IPS-18a (cell line): ENCODE data around the gene AKR1C3.
"Not testable (repeated sequence)": the region's sequence is repeated elsewhere in the genome, so short reads cannot be mapped to it uniquely, and the experiment has no call there.

Experiments used
- H3K27ac ChIP-seq: one replicate; pipeline ENCODE4 v1.5.1; 2013; ENCODE audit warnings: low read length
- H3K27me3 ChIP-seq: one replicate; pipeline ENCODE4 v1.6.1; 2013; ENCODE audit warnings: mild to moderate bottlenecking, low read length; ENCODE audit not compliant: control insufficient read depth, insufficient read depth
- H3K36me3 ChIP-seq: one replicate; pipeline ENCODE4 v1.6.1; 2013; ENCODE audit warnings: low read depth, low read length; ENCODE audit not compliant: control insufficient read depth
- H3K4me1 ChIP-seq: one replicate; pipeline ENCODE4 v1.6.1; 2013; ENCODE audit warnings: low read depth, low read length; ENCODE audit not compliant: control insufficient read depth
- H3K4me3 ChIP-seq: one replicate; pipeline ENCODE4 v1.5.1; 2013; ENCODE audit warnings: low read length
- H3K9ac ChIP-seq: one replicate; pipeline ENCODE4 v1.6.1; 2013; ENCODE audit warnings: mild to moderate bottlenecking, low read length, moderate library complexity
- H3K9me3 ChIP-seq: one replicate; pipeline ENCODE4 v1.6.1; 2013; ENCODE audit warnings: low read depth, low read length; ENCODE audit not compliant: control insufficient read depth

Gene AKR1C3

DNA sequence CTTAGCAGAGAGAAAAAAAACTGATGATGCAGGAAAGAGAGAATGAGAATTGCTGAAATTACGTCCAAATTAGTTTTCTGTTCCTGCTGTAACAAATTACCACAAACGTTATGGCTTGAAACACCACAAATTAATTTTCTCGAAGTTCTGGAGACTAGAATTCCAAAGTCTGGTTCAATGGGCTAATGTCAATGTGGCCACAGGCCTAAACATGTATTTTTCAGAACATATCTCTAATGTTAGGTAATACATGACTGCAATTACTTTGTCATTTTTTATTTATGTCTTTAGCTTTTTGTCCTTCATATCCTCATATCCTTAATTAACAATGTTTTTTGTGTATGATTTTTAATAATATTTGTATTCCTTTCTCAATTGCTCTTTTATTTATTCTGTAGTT, 3.0 kb upstream of the AKR1C3 start:
- Histone ChIP-seq H3K9me3 (no peaks in the 10 kb centered on the region), H3K4me1 (peaks cover 4% of the 10 kb centered on the region), H3K9ac (no peak overlapping the region), H3K27me3 (no peaks in the 10 kb centered on the region), H3K4me3 (no peak overlapping the region), H3K27ac (no peak overlapping the region), H3K36me3 (no peaks in the 10 kb centered on the region)

DNA sequence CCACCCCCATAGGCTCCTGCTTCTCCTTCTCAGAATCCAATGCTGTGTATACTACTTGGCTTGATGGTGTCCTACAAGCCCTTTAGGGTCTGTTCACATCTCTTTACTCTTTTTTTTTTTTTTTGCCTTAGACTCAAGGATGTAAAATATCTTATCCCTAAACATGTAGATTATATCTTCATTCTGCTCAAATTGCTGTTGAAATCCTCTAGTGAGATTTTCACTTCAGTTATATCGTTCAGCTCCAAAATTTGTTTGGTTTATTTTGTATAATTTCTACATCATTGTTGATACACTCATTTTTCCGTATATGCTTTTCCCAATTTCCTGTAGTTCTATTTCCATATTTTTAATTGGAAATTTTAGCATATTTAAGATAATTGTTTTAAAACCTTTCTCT, 1.8 kb upstream of the AKR1C3 start:
- no peaks in the 10 kb centered on the region for H3K9me3 ChIP-seq
- no peaks in the 10 kb centered on the region for H3K27me3 ChIP-seq
- H3K9ac ChIP-seq: no peak overlapping the region
- H3K4me1 ChIP-seq: peaks cover 4% of the 10 kb centered on the region
- H3K36me3 ChIP-seq: no peaks in the 10 kb centered on the region
- no peak overlapping the region for H3K4me3 ChIP-seq
- H3K27ac ChIP-seq: no peak overlapping the region

DNA sequence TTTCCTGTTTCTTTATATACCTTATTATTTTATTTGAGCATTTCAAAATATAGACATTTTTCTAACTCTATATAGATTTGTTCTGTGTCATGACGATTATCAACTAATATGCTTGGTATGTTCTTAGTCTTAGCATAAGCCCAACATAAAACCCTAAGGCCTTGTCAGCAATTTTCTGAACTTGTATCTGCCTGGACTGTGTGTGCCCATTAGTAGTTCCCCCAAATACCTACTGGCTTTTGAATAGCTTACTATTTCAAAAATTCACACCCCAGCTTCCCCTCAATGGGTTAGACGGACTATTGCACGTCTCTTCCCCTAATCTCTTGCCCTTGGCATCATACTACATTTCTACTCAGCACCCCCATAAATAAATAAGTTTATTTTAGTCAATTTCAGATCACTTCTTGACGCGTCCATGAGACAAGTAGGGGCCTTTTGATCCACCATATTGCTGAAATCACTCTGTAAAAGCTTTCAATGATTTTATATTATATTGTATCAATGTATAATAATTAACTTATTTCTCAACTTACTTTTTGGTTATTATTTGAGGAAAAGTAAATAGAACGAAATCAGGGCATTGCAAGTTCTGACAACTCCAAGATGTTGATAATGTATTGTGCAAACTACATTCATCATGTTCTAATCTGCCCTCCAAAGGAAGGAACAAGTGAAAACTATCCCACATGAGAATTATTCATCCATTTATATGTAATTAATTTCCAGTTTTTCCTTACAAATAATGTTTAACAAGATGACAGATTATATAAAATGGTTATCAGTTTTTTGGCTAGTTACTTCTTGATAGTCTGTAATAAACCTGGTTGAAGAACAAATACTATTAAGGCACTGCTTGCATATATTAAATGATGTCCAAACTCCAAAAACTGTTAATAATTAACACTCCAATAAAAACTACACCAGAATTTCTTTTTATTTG, 1.1 kb upstream of the AKR1C3 start:
- H3K9ac ChIP-seq: no peak overlapping the region

DNA sequence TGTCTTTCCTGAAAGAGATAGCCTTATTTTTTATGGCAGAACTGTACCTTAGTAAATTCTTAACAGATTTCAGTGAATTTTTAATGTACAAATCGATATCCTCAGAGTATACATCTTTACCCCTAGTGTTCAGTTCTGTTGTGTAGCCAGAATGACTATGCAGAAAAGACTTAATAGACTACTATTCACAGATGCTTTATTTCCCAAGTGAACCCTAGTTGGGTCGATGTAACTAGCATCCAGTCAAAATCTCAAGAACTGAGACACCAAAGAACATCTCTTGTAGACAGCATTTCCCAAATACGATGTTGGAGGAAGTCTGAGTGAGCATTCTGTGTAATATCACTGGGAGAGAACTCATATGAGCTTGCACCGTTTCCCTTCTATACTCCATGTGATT, 1.5 kb downstream of the AKR1C3 start:
- no peak overlapping the region for H3K27ac ChIP-seq
- no peak overlapping the region for H3K9ac ChIP-seq
- peaks cover 4% of the 10 kb centered on the region for H3K4me1 ChIP-seq
- no peak overlapping the region for H3K4me3 ChIP-seq
- H3K36me3 ChIP-seq: no peaks in the 10 kb centered on the region
- H3K27me3 ChIP-seq: no peaks in the 10 kb centered on the region
- no peaks in the 10 kb centered on the region for H3K9me3 ChIP-seq

More for the DNA sequence above, 1.1 kb upstream of the AKR1C3 start:
- Histone ChIP-seq H3K27ac (no peak overlapping the region), H3K27me3 (no peaks in the 10 kb centered on the region), H3K9me3 (no peaks in the 10 kb centered on the region), H3K4me3 (no peak overlapping the region), H3K4me1 (peaks cover 4% of the 10 kb centered on the region), H3K36me3 (no peaks in the 10 kb centered on the region)

DNA sequence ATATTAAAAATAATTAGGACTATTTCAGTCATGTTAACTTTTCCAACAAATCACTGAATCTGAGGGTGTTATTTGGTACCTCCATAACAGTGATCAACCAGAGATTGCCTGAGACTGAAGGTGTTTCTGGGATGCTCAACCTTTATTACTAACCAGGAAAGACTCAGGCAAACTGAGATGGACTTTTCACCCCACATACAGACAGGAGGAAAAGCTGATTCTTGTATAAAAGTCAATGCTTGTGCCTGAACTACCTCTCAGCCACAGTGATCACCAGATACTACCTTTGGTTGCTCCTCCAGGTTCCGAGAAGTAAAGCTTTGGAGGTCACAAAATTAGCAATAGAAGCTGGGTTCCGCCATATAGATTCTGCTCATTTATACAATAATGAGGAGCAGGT, 1.9 kb downstream of the AKR1C3 start:
- Histone ChIP-seq H3K4me3 (no peak overlapping the region), H3K4me1 (peaks cover 4% of the 10 kb centered on the region), H3K9ac (no peak overlapping the region), H3K27me3 (no peaks in the 10 kb centered on the region), H3K9me3 (no peaks in the 10 kb centered on the region), H3K36me3 (no peaks in the 10 kb centered on the region), H3K27ac (no peak overlapping the region)

DNA sequence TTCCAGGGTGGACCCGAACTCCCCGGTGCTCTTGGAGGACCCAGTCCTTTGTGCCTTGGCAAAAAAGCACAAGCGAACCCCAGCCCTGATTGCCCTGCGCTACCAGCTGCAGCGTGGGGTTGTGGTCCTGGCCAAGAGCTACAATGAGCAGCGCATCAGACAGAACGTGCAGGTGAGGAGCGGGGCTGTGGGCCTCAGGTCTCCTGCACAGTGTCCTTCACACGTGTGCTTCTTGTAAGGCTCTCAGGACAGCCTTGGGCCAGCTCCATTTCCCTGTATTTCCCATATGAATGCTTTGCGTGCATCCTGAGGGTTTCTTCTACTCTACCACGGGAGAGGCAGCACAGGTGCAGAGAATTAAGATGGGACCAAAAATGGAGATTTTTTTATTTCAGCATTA, 8.3 kb downstream of the AKR1C3 start:
- H3K27ac ChIP-seq, H3K9me3 ChIP-seq, H3K4me1 ChIP-seq, H3K36me3 ChIP-seq, H3K27me3 ChIP-seq, H3K9ac ChIP-seq, H3K4me3 ChIP-seq: not testable (repeated sequence)

DNA sequence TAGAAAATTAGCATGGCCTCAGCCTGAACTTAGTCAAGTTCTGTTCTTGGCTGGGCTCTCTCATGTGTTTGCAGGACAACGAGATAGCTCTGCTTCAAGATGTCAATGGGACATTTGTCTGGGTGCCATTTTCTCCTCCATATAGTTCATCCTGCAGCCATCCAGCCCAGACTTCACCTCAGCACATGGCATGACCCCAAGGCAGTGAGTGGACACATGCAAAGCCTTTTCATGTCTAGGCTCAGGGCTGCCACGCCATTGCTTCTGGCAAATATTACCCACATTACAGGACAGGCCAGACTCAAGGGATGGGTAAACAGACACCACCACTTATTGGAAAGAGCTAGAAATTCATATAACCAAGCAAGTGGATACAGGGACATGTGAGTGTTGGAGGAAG, 9.3 kb downstream of the AKR1C3 start:
- H3K4me1 ChIP-seq: no peaks in the 10 kb centered on the region
- H3K9me3 ChIP-seq: peaks cover under 1% of the 10 kb centered on the region
- H3K4me3 ChIP-seq: no peak overlapping the region
- no peaks in the 10 kb centered on the region for H3K36me3 ChIP-seq
- H3K27ac ChIP-seq: no peak overlapping the region
- no peaks in the 10 kb centered on the region for H3K27me3 ChIP-seq
- H3K9ac ChIP-seq: no peak overlapping the region

DNA sequence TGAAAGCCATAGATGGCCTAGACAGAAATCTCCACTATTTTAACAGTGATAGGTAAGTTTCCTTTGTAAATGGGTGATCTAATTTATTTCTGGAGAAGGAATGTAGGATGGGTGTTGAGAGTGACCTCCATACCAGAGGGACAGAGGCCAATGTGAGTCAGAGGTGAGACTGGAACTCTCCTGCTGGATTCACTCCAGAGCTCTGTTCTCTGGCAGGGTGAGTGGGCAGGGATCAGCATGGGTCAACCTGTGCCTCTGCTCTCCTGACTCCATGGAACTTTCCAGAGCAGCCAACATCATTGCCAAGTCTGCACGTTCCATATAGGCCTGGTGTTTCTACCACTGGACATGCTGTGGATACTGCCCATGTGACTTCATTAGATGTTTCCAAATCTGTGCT, 11.4 kb downstream of the AKR1C3 start:
- Histone ChIP-seq H3K4me3 (no peak overlapping the region), H3K4me1 (no peaks in the 10 kb centered on the region), H3K9me3 (peaks cover 15% of the 10 kb centered on the region)

DNA sequence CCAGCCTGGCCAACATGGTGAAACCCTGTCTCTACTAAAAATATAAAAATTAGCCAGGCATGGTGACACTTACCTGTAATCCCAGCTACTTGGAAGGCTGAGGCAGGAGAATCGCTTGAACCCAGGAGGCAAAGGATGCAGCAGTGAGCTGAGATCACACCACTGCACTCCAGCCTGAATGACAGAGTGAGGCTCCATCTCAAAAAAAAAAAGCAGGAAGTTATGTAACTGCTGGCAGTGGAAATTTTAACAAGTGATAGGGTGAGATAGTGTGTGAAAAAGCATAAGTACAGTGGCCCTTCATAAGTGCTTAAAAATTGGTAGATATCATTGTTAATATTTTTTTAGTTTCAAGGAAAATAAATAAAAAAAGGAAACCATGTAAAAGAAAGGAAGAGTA, 12.3 kb downstream of the AKR1C3 start:
- Histone ChIP-seq H3K9ac (no peak overlapping the region), H3K4me1 (no peaks in the 10 kb centered on the region), H3K27ac (no peak overlapping the region), H3K4me3 (no peak overlapping the region), H3K9me3 (peaks cover 15% of the 10 kb centered on the region), H3K36me3 (no peaks in the 10 kb centered on the region), H3K27me3 (no peaks in the 10 kb centered on the region)

More for the DNA sequence above, 11.4 kb downstream of the AKR1C3 start:
- no peaks in the 10 kb centered on the region for H3K27me3 ChIP-seq
- no peak overlapping the region for H3K9ac ChIP-seq
- H3K27ac ChIP-seq: no peak overlapping the region
- no peaks in the 10 kb centered on the region for H3K36me3 ChIP-seq

DNA sequence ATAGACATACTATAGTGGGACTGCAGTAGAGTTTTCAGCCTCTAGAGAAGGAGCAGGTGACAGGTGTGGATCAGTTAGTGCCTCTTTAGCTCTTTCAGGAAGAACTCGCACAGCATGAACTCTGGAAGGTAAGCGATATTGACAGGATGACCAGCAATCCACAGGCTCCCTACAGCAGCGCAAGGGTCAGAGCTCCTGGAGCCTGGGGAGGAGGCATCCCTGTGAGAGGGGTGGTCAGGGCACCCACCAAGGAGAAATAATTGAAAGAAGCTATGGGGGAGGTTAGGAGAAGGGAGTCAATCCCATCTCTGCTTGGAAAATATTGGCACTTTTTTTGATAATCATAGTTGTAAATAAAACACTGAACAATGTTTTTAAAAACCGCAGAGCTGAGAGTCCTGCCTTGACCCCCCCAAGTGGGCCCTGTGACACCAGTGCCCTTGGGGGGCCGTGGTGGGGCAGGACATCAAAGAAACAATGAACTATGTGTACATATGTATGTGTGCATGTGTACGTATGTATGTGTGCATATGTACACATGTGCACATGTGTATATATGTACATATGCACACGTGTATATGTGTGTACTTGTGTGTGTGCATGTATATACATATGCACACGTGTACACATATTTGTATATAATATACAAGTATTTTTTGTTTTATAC, 13.8 kb downstream of the AKR1C3 start:
- Histone ChIP-seq H3K36me3 (no peaks in the 10 kb centered on the region), H3K9me3 (peaks cover 15% of the 10 kb centered on the region), H3K4me3 (no peak overlapping the region), H3K9ac (no peak overlapping the region), H3K4me1 (no peaks in the 10 kb centered on the region), H3K27me3 (no peaks in the 10 kb centered on the region), H3K27ac (no peak overlapping the region)

DNA sequence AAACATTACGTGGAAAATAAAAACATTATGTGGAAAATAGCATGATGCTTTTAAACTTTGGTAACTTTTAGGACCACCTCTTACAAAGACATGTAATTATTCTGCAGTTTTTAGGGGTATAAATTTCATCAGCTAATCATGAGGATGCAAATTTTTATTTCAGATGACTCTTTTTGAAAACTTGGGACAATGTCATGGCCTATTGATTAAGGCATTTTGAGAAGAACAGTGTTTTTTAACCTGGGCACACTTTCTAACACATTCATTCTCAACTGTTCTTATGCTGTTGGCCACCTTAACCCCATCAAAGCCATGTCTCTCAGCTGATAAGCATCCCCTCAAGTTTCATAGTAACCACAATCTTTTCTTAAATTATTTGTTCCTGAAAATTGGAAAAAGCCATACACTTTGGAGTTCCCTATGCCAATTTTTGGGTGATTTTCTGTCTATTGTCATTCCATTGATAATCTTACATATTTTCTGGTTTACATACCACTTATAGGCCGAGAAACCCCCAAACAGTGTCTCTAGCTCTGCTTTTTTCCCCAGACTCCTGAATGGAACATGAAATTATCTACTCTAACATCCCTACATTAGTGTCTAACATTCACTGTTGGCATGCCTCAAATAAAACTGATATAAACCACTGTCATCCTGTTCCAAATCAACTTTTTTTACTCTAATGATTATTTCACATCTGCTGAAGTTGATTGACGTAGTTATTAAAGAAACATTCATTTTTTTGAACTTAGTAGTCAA, 14.6 kb downstream of the AKR1C3 start:
- peaks cover 15% of the 10 kb centered on the region for H3K9me3 ChIP-seq

More for the DNA sequence above, 14.6 kb downstream of the AKR1C3 start:
- H3K4me1 ChIP-seq: no peaks in the 10 kb centered on the region
- no peaks in the 10 kb centered on the region for H3K27me3 ChIP-seq
- H3K36me3 ChIP-seq: no peaks in the 10 kb centered on the region
- no peak overlapping the region for H3K4me3 ChIP-seq
- H3K27ac ChIP-seq: no peak overlapping the region
- no peak overlapping the region for H3K9ac ChIP-seq
